Fibroblast of skin of left biceps (primary cell): ENCODE results near the gene CTNND2.
"Not testable (repeated sequence)": the region's sequence is repeated elsewhere in the genome, so short reads cannot be mapped to it uniquely, and the experiment has no call there.

ENCODE experiments used
- DNase-seq, 2 experiments: peaks; one replicate each; pipeline ENCODE4 v3.0.0-alpha.2; 2013; ENCODE audit warnings: low read depth in 2 of 2

CTNND2 gene

DNA sequence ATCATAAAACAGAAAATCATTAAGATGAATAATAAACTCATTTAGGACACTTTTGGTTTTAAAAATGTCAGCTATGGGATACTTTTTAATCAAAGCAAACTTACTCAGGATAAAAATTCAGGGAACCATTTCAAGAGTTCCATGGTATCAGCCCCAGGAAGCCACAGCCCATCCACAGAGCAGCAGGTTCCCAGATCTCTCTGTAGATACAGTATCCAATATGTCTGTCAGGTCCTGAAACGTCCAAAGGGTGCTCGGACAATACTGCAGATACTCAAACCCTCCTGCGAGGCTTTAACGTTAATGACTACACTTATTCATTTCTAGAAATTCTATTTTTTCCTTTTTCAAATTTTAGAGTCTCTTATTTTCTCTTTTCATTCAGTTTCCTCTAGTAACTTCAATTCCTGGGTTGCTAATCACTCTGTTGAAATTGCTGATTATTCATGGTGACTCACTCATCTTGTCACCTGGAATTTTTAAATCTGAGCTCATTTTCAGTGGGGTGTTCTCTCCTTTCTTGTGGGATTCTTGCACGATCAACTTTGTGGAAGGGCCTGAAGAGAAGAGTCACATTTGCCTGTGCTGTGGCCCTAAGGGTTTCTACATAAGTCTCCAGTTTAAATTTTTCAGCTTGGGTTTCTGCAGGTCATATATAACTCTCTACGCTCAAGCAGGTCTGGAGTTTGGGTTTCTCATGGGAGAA is 435.8 kb downstream of the CTNND2 start:
- no peak for DNase-seq

GRCh38 chr5:11467588-11467987 is 436.7 kb downstream of the CTNND2 start:
- no peak for DNase-seq

GRCh38 chr5:11459716-11460115 is 444.5 kb downstream of the CTNND2 start:
- no peak for DNase-seq

DNA sequence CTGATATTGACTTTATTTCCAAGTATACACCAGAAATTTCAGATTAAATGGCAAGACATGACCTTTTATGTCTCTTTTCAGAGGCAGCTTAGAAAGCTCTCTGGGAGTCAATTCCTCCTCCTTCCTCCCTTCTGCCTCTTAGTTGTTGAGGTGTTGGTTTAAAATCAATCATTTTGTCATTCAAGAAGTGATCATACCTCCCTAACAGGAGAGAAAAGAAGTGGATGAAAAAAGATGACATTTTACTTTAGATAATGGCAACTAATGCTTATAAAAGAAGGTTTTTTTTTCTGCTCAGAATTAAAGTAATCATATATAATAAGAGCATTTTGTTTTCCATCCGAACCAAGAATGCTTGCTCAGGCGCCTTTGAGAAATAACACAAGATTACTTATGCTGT is 448.7 kb downstream of the CTNND2 start:
- no peak for DNase-seq

DNA sequence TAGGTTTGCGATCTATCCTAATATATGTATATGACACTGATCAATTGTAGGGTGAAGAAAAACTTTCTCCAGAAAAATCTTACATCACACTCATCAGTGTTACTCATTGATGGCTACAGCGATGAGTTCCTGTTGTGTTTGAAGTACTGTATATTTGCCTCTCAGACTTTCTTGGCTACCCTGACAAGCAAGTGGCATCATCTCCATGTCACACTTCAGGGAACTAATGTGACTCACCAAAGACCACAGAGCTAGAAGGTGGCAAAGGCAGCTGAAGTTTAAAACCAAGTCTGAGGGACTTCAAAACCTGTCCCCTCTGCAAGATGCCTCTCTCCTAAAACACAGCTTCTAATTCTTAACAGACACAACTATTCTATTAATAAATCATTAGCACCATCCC is 451.4 kb downstream of the CTNND2 start:
- no peak for DNase-seq

- no peak for DNase-seq
These were observed 454.3 kb downstream of the CTNND2 start for GRCh38 chr5:11449966-11450365.

GRCh38 chr5:11449217-11449616 is 455.0 kb downstream of the CTNND2 start:
- DNase-seq, result no peak

DNA sequence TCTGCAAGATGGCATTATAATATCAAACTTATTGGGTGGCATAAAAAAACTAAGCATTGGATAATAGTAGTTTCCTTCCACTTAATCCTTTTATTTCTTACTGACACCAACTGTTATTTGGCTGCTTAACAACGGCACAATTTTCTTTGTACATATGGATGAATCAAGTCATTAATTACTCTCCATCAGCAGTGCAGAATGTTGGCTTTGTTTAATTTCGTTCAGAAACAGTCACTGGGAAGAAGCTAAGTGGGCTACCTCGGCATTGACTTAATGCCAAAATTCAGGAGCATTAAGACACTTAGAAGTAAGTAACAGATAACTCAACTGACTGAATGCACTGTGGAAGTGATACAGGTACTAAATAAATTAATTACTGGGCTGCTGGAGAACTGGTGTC is 460.4 kb downstream of the CTNND2 start:
- DNase-seq, result no peak

DNA sequence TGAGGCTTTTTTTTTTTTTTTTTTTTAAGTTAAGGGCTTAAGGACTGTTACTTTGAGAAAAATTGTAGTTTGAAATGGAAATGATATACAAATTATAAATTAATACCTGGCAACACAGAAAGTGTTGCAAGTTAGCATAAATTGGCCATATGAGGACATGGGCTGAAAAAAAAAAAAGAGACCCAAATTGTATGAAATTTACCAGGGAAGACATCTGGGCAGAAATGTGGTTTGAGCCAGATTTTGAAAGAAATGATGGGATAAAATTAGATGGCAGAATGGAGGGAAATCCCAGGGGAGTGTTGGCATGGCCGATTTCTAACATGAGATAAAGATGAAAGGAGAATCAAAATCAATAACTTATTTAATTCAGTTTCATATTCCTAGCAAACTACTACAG is 472.1 kb downstream of the CTNND2 start:
- no peak for DNase-seq

DNA sequence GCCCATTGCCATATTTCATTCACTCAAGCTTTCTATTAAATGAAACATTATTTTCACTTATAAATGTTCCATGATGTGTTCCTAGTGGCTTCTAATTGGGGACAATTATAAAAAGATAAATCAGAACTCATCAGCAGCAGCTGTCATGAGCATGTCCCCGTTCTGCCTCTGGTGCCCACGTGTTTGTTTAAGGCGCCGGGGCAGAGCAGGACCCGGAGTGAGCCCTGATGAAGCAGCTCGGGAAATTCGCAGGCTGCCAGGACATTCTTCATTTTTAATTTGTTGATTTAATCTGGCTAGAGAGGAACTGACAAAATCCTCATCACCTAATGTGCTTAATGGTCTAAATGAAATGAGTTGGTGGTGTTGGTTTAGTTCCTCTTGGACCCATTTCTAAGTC is 475.0 kb downstream of the CTNND2 start:
- DNase-seq, result no peak

DNA sequence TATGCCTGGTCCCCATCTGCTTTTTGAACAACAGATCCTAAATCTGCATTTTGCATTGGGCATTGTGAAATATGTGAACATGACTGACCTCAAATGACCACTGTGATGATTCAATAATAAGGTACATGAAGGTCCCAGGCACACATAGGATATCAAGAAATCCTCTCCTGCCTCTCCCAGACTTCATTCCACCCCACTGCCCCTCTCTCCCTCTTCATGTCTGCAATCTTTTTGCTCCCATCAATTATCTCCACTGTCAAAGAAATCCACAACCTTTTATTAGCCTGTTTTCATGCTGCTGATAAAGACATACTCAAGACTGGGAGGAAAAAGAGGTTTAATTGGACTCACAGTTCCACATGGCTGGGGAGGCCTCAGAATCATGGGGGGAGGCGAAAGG is 476.7 kb downstream of the CTNND2 start:
- no peak for DNase-seq

- no peak for DNase-seq
These were observed 477.8 kb downstream of the CTNND2 start for GRCh38 chr5:11426442-11426841.

DNA sequence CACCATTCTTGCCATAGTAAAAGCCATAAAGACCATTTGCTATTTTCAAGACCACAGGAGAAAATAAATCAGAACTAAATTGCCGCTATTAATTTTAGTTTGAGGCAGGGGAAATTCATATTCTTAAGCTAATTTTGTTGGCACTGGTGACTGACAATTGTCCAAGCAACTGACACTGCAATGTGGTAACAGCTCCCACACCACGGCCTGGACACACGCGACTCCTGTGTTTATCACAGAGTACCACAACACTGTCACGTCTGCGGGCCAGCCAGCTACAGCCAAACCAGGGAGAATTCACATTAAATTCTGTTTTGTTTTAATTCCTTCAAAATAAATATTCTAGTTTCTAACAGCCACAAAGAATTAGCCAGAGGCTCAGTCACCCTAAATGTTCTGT is 481.9 kb downstream of the CTNND2 start:
- no peak for DNase-seq

DNA sequence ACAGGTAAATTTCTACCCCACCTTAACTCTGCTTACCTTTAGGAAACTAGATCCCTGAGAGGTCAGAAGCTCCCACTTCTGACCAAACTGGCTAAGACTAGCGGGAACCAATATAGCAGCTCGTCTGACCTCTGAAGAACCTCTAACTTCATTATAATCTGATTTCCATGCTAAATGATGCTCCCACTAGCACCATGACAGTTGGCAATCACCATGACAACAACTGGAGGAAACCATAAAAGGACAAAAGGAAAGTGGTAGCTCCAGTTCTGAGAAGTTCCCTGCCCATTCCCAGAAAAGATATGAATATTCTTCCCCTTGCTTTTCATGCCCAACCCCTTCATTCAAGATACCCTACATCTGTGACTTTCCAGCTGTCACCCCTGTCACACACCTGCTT is 483.3 kb downstream of the CTNND2 start:
- DNase-seq, result no peak

DNA sequence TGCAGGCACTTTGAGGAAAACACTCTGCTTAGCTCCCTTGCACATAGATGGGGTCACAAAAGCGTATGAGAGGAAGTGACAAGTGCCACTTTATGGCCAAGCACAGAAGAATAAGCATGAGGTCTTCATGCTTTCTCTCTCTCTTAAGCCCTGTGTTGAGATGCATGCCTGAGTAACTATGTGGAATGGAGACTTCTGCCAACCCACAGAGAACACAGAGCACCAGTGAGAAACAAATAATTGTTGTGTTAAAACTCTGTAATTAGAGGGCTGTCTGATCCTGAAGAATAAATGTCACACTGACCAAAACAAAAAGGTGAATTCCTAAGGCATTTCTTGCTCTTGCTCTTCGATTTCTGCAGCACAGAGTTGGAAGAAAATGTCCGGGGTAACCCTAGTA is 488.5 kb downstream of the CTNND2 start:
- no peak for DNase-seq

GRCh38 chr5:11414732-11415131 is 489.5 kb downstream of the CTNND2 start:
- not testable (repeated sequence) for DNase-seq

- DNase-seq, result no peak
These were observed 492.6 kb downstream of the CTNND2 start for GRCh38 chr5:11411621-11412020.

DNA sequence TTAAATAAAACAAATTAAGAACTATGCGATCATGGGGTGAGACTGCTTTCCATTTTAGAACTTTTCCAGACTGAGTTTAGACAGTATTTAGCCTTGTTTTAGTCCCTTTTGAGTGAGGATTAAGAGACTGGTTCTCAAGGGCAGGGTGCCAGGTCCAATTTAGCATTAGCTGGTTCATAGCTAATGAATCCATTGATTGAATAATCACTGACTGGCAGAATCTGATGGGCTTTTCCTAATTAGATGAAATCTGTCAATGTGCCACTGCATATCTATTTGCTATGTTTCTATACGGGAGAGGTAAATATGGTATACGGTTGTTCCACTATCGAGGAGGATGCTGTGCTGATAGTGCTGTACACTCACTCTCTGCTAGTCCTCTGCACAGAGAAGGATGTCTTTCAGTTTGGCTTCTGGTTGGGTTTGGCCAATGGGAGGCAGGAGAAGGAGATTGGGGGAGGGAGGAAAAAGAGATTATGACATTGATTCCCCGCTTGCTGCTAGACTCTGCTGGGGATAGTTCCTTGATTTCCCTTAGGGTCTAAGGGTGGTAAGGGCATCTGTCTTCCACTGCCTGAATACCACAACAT is 496.6 kb downstream of the CTNND2 start:
- no peak for DNase-seq

- no peak for DNase-seq
These were observed 503.9 kb downstream of the CTNND2 start for GRCh38 chr5:11400316-11400715.

DNA sequence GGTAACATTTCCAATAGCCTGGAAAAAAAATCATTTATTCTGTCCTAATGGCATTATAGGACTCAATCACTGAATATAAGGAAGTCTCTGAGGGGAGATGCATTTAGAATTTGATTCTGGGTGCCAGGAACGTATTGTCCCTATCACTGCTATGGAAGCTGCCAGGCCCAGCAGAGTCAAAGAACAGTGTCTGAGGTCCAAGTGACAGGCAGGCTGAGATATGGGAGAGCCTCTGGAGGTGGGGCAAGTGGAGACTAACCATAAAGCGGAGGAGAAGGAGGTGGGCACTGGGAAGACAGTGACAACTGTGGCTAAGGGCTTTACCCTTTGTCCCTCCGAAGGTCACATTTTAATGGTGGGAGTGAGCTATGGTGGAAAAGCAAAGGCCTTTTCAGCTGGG is 505.5 kb downstream of the CTNND2 start:
- no peak for DNase-seq

DNA sequence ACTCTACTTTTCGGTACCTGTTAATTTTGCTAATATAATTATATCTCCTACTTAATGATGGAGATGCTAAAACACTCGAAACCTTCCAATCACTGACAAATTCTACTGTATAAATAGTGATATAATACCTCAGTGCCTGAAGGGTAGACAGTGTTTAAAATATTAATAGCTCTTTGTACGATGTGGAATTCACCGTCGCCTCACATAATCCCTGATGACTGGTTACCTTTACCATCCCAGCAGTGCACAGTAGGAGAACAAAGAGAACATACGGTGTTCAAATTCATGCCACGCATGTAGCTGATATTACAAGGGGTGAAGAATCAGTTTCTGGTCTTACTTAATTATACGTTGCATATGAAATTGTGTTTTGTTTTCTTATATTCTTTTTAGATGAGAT is 506.7 kb downstream of the CTNND2 start:
- no peak for DNase-seq

GRCh38 chr5:11396917-11397316 is 507.3 kb downstream of the CTNND2 start:
- no peak for DNase-seq

GRCh38 chr5:11394933-11395332 is 509.3 kb downstream of the CTNND2 start:
- no peak for DNase-seq

DNA sequence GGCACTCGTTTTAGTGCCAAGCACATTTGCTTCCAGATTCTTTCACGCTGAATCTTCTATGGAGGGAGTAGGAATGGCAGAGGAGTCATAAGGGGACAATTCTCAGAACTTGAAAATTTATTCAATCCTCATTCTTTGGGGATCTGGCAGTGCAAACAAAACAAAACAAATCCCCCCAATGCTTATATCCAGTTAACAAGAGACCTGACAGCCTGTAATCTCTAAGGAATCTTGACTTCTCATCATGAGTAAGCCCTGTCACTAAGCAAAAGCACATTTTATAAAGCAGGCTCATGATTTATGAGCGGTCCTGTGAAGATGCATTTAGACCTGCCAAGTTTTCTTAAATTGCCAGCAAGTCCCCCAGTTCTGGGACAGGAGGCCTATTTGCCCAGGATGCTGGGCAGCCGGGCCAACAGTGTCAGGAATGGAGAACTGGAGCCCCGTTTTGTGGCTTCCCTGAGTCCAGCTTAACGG is 513.9 kb downstream of the CTNND2 start:
- peak; percentile 21 to 28 for DNase-seq
